B cell (primary cell): ENCODE measurements around the gene HIRA. TPM values are rescaled to one million over a fixed set of nuclear protein-coding genes. Genes with fewer than 3 reads are reported as not detected.

Experiments used
- ATAC-seq: fragments of 200-7000 bp; cut with Tn5 transposase; one replicate; pipeline ENCODE4 v1.10.0; 2021; ENCODE audit warnings: low read depth, mild to moderate bottlenecking, moderate number of reproducible peaks, moderate library complexity
- CTCF ChIA-PET: fragments of 350-600 bp; sonication (Branson Sonifier 250); formaldehyde crosslinking; loops from one replicate; lab custom pipeline; 2021; ENCODE audit warnings: antibody characterized with exemption, inconsistent platforms; lab: Charles Lee
- POLR2A ChIA-PET: fragments of 350-600 bp; sonication (Branson Sonifier 250); formaldehyde crosslinking; loops from one replicate; lab custom pipeline; 2021; ENCODE audit warnings: antibody characterized with exemption; lab: Charles Lee
- DNase-seq: peaks from one replicate; pipeline ENCODE4 v3.0.0; 2013
- H2AFZ ChIP-seq: 2 replicates; pipeline ENCODE4 v1.6.1; 2012; ENCODE audit warnings: mild to moderate bottlenecking, low read depth, low read length; ENCODE audit not compliant: insufficient read depth, poor library complexity, severe bottlenecking
- H3K27ac ChIP-seq, 2 donors: 1 replicate in 1 of 2; 2 replicates in 1 of 2; pipeline ENCODE4 v1.5.1; 2012 to 2013; ENCODE audit warnings: low read length in 2 of 2, mild to moderate bottlenecking in 2 of 2, moderate library complexity in 1 of 2
- H3K27me3 ChIP-seq, 4 experiments: fragments of 200-600 bp in 1 of 4; sonication (generic) in 1 of 4; replicated peaks in 1 of 4; 1 replicate in 2 of 4; 2 replicates in 2 of 4; pipeline versions ENCODE4 v1.6.1 to v1.7.0; 2013 to 2016; ENCODE audit warnings: low read length in 3 of 4, mild to moderate bottlenecking in 2 of 4, mixed read lengths in 1 of 4, moderate library complexity in 1 of 4; ENCODE audit not compliant: insufficient read depth in 4 of 4, control insufficient read depth in 3 of 4; ENCODE audit errors: control extremely low read depth in 1 of 4
- H3K36me3 ChIP-seq, 2 experiments: replicated peaks in 1 of 2; 1 replicate in 1 of 2; 2 replicates in 1 of 2; pipeline versions ENCODE4 v1.6.1 to v1.7.1; 2013; ENCODE audit warnings: low read length in 1 of 2; ENCODE audit not compliant: insufficient read depth in 2 of 2, control insufficient read depth in 1 of 2; ENCODE audit errors: control extremely low read depth in 1 of 2, extremely low read depth in 1 of 2
- H3K4me1 ChIP-seq, 2 donors: fragments of 200-600 bp in 1 of 2; sonication (generic) in 1 of 2; 1 replicate in 1 of 2; 2 replicates in 1 of 2; pipeline versions ENCODE4 v1.5.1 to v1.6.1; 2013 to 2017; ENCODE audit warnings: low read length in 2 of 2; ENCODE audit not compliant: control insufficient read depth in 2 of 2, insufficient read depth in 2 of 2
- H3K4me2 ChIP-seq: replicated peaks from 2 replicates; pipeline ENCODE3; 2012; ENCODE audit warnings: mild to moderate bottlenecking, low read depth, low read length; ENCODE audit not compliant: poor library complexity, severe bottlenecking
- H3K4me3 ChIP-seq, 5 experiments: fragments of 200-600 bp in 1 of 5; sonication (generic) in 1 of 5; 1 replicate in 3 of 5; 2 replicates in 2 of 5; pipeline versions ENCODE4 v1.5.1 to v1.7.0; 2011 to 2016; ENCODE audit warnings: low read length in 4 of 5, mild to moderate bottlenecking in 4 of 5, low read depth in 2 of 5, control low read depth in 1 of 5, moderate library complexity in 1 of 5; ENCODE audit not compliant: insufficient read depth in 1 of 5; ENCODE audit errors: control extremely low read depth in 1 of 5, extremely low read depth in 1 of 5
- H3K79me2 ChIP-seq: fragments of 200-600 bp; sonication (generic); one replicate; pipeline ENCODE4 v1.6.0; 2016; ENCODE audit warnings: low read length; ENCODE audit not compliant: control insufficient read depth, insufficient read depth
- H3K9ac ChIP-seq: fragments of 200-600 bp; sonication (generic); 2 replicates; pipeline ENCODE4 v1.6.1; 2017; ENCODE audit warnings: mild to moderate bottlenecking, low read length, moderate library complexity
- H3K9me3 ChIP-seq, 3 donors: one replicate each; pipeline versions ENCODE4 v1.6.1 to v1.7.1; 2013; ENCODE audit warnings: low read length in 2 of 3; ENCODE audit not compliant: control insufficient read depth in 2 of 3, insufficient read depth in 1 of 3; ENCODE audit errors: control extremely low read depth in 1 of 3
- H4K20me1 ChIP-seq: 2 replicates; pipeline ENCODE4 v1.6.0; 2012; ENCODE audit warnings: mild to moderate bottlenecking, low read length; ENCODE audit not compliant: insufficient read depth, control insufficient read depth, poor library complexity, severe bottlenecking
- H3K27ac Mint-ChIP-seq: one replicate; pipeline ENCODE4 v1.8.0; 2021; ENCODE audit warnings: mixed read lengths
- H3K27me3 Mint-ChIP-seq: one replicate; pipeline ENCODE4 v1.8.0; 2021; ENCODE audit warnings: mixed read lengths
- H3K4me1 Mint-ChIP-seq: one replicate; pipeline ENCODE4 v1.8.0; 2021; ENCODE audit warnings: mixed read lengths
- H3K4me3 Mint-ChIP-seq: one replicate; pipeline ENCODE4 v1.8.0; 2021; ENCODE audit warnings: mixed read lengths
- H3K9me3 Mint-ChIP-seq: one replicate; pipeline ENCODE4 v1.8.0; 2022; ENCODE audit warnings: mixed read lengths; ENCODE audit not compliant: insufficient read depth
- EZH2 ChIP-seq: IDR thresholded peaks from 2 replicates; pipeline ENCODE4 v1.6.1; 2012; ENCODE audit warnings: borderline replicate concordance, low read depth, mild to moderate bottlenecking, moderate library complexity, low read length; ENCODE audit not compliant: insufficient read depth, poor library complexity, severe bottlenecking
- WGBS: methylation state at CpG from one replicate; pipeline ENCODE4 v1.1.5; 2013; ENCODE audit warnings: missing lambda C conversion rate; ENCODE audit not compliant: insufficient coverage; 5-methylcytosine and 5-hydroxymethylcytosine counted together
- intact Hi-C: fragments of 100-400 bp; cut with micrococcal nuclease; formaldehyde crosslinking; loops from one replicate; pipeline ENCODE4 v1.10.0; 2022
- polyA plus RNA-seq: library from polyadenylated mRNA; depleted of rRNA; stranded (reverse); fragments of >200 nt; gene quantifications from 2 replicates; pipeline ENCODE4 v1.2.3, GENCODE V29; 2012
- total RNA-seq, 2 donors: library from RNA; stranded (reverse); fragments of 120-200 nt in 1 of 2; gene quantifications; 1 replicate in 1 of 2; 2 replicates in 1 of 2; pipeline versions ENCODE4 v1.2.3 to v1.2.4, GENCODE V29; 2013 to 2022
- TF ChIP-seq, protein P1 (sequence below): fragments of 200-600 bp; IDR thresholded peaks from one replicate; pipeline ENCODE4 v1.8.0; 2022; ENCODE audit warnings: antibody characterized with exemption, mild to moderate bottlenecking

The HIRA gene
- total and polyA plus RNA-seq, 2 donors (not counting 1 experiment from before 2014, with no cell fraction given), result 28.3 to 34.5 TPM

DNA sequence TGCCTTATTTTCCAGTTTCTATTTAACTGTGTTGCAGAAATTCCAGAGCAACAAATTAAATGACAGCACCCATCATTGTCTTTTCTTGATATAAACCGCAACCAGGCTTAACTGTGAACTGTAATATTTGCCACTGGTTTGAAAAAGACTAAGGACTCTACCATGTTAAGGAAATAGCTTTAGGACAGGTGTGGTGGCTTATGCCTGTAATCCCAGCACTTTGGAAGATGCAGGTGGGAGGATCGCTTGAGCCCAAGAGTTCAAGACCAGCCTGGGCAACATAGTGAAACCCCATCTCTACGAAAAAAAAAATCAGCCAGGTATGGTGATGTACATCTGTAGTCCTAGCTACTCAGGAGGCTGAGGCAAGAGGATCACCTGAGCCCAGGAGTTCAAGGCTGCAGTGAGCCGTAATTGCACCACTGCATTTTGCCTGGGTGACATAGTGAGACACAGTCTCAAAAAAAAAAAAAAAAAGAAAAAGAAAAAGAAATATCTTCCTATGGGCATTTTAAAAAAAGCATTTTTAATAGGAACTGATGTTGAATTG is 28.8 kb downstream of the HIRA start:
- WGBS, result 90% methylated on average over 3 of the region's 4 CpGs
- Histone ChIP-seq H3K4me1 (peaks cover 6 to 8% of the 10 kb centered on the region in 2 donors), H3K4me3 (no peak overlapping the region), H3K79me2 (no peaks in the 10 kb centered on the region), H3K27me3 (no peaks in the 10 kb centered on the region), H3K9me3 (no peaks in the 10 kb centered on the region), H3K36me3 (peaks cover 0 to 66% of the 10 kb centered on the region in 2 experiments), H2AFZ (no peak overlapping the region), H3K4me2 (no peak overlapping the region), H4K20me1 (no peaks in the 10 kb centered on the region), H3K27ac (no peak overlapping the region), H3K9ac (no peak overlapping the region)
- H3K4me3 Mint-ChIP-seq, result no peak overlapping the region
- ChIA-PET CTCF (no interaction called here), POLR2A (no interaction called here)
- ATAC-seq, result no peak
- no peak overlapping the region for H3K27ac Mint-ChIP-seq
- intact Hi-C loops, result no loop called here
- no peaks in the 10 kb centered on the region for H3K9me3 Mint-ChIP-seq
- no peaks in the 10 kb centered on the region for H3K27me3 Mint-ChIP-seq
- no peak for DNase-seq
- peaks cover 11% of the 10 kb centered on the region for H3K4me1 Mint-ChIP-seq
- no peak for TF ChIP-seq EZH2
- TF ChIP-seq, protein P1, sequence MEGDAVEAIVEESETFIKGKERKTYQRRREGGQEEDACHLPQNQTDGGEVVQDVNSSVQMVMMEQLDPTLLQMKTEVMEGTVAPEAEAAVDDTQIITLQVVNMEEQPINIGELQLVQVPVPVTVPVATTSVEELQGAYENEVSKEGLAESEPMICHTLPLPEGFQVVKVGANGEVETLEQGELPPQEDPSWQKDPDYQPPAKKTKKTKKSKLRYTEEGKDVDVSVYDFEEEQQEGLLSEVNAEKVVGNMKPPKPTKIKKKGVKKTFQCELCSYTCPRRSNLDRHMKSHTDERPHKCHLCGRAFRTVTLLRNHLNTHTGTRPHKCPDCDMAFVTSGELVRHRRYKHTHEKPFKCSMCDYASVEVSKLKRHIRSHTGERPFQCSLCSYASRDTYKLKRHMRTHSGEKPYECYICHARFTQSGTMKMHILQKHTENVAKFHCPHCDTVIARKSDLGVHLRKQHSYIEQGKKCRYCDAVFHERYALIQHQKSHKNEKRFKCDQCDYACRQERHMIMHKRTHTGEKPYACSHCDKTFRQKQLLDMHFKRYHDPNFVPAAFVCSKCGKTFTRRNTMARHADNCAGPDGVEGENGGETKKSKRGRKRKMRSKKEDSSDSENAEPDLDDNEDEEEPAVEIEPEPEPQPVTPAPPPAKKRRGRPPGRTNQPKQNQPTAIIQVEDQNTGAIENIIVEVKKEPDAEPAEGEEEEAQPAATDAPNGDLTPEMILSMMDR, result no peak

DNA sequence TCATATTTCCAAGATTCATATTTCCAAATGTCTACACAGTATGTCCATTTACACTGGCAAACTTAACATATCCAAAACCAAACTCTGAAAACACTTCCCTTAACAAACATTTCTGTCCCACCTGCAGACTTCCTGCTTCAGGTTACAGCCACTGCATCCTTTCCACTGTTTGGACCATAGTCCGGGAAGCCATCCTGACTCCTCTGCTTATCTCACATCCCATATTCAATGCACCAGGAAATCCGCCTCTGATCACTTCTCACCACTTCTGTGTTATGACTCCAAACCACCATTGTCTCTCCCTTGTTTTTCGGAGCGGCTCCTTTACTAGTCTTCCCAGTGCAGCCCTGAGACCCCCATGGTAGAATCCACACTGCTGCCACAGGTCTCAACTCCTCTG is 30.1 kb downstream of the HIRA start:
- Histone ChIP-seq H3K27ac (no peak overlapping the region), H3K36me3 (peaks cover 0 to 66% of the 10 kb centered on the region in 2 experiments), H4K20me1 (no peaks in the 10 kb centered on the region), H2AFZ (no peak overlapping the region), H3K9me3 (no peaks in the 10 kb centered on the region), H3K4me2 (no peak overlapping the region), H3K4me3 (no peak overlapping the region), H3K9ac (no peak overlapping the region), H3K4me1 (peaks cover 6 to 8% of the 10 kb centered on the region in 2 donors), H3K27me3 (no peaks in the 10 kb centered on the region), H3K79me2 (no peaks in the 10 kb centered on the region)
- no peaks in the 10 kb centered on the region for H3K9me3 Mint-ChIP-seq
- intact Hi-C loops, result no loop called here
- no peak for TF ChIP-seq EZH2
- TF ChIP-seq, protein P1, result no peak
- H3K27ac Mint-ChIP-seq, result no peak overlapping the region
- peaks cover 11% of the 10 kb centered on the region for H3K4me1 Mint-ChIP-seq
- ATAC-seq (no peak), DNase-seq (no peak)
- ChIA-PET POLR2A (no interaction called here), CTCF (no interaction called here)
- H3K4me3 Mint-ChIP-seq, result no peak overlapping the region
- 100% methylated on average over 4 of the region's 4 CpGs for WGBS
- no peaks in the 10 kb centered on the region for H3K27me3 Mint-ChIP-seq
